ENCODE data around the gene HK3.

Gene HK3

GRCh38 chr5:176902102-176902814 lies 3.1 kb upstream of the HK3 start:
- DNase-seq: no peak
- TF ChIP-seq CTCF (IDR thresholded peaks at IDR 0.05; ENCODE audit: low read depth, low read length): no peak
- H3K27ac ChIP-seq: no peak overlapping the region
- H3K4me3 ChIP-seq (ENCODE audit: low read depth, low read length): no peak overlapping the region
- peaks cover 5% of the 10 kb centered on the region for H3K36me3 ChIP-seq
- H3K9me3 ChIP-seq (ENCODE audit: severe bottlenecking): no peaks in the 10 kb centered on the region
- H3K27me3 ChIP-seq (ENCODE audit: insufficient read depth, low read depth, severe bottlenecking): no peaks in the 10 kb centered on the region

GRCh38 chr5:176901260-176902101 lies 2.3 kb upstream of the HK3 start:
- Histone ChIP-seq H3K4me3 (ENCODE audit: low read depth, low read length) (no peak overlapping the region), H3K27me3 (ENCODE audit: insufficient read depth, low read depth, severe bottlenecking) (no peaks in the 10 kb centered on the region), H3K9me3 (ENCODE audit: severe bottlenecking) (no peaks in the 10 kb centered on the region), H3K27ac (no peak overlapping the region), H3K36me3 (peaks cover 4% of the 10 kb centered on the region)
- DNase-seq: no peak
- no peak for TF ChIP-seq CTCF (IDR thresholded peaks at IDR 0.05; ENCODE audit: low read depth, low read length)

- Histone ChIP-seq H3K27me3 (ENCODE audit: insufficient read depth, low read depth, severe bottlenecking) (no peaks in the 10 kb centered on the region), H3K27ac (no peak overlapping the region), H3K36me3 (peaks cover 4% of the 10 kb centered on the region), H3K9me3 (ENCODE audit: severe bottlenecking) (no peaks in the 10 kb centered on the region), H3K4me3 (ENCODE audit: low read depth, low read length) (no peak overlapping the region)
- no peak for TF ChIP-seq CTCF (IDR thresholded peaks at IDR 0.05; ENCODE audit: low read depth, low read length)
- DNase-seq: no peak
Measured at GRCh38 chr5:176900780-176901204, 1.6 kb upstream of the HK3 start.

- no peak overlapping the region for H3K27ac ChIP-seq
- peak; percentile 24 for DNase-seq
- H3K27me3 ChIP-seq (ENCODE audit: insufficient read depth, low read depth, severe bottlenecking): no peaks in the 10 kb centered on the region
- no peaks in the 10 kb centered on the region for H3K9me3 ChIP-seq (ENCODE audit: severe bottlenecking)
- H3K36me3 ChIP-seq: peaks cover 4% of the 10 kb centered on the region
- TF ChIP-seq CTCF (IDR thresholded peaks at IDR 0.05; ENCODE audit: low read depth, low read length): no peak
- H3K4me3 ChIP-seq (ENCODE audit: low read depth, low read length): no peak overlapping the region
Measured at GRCh38 chr5:176899946-176900779, 1.0 kb upstream of the HK3 start.

- Histone ChIP-seq H3K9me3 (ENCODE audit: severe bottlenecking) (no peaks in the 10 kb centered on the region), H3K4me3 (ENCODE audit: low read depth, low read length) (no peak overlapping the region), H3K27ac (no peak overlapping the region), H3K36me3 (no peaks in the 10 kb centered on the region), H3K27me3 (ENCODE audit: insufficient read depth, low read depth, severe bottlenecking) (no peaks in the 10 kb centered on the region)
- no peak for TF ChIP-seq CTCF (IDR thresholded peaks at IDR 0.05; ENCODE audit: low read depth, low read length)
- DNase-seq: no peak
Measured at GRCh38 chr5:176897263-176897662, 1.9 kb downstream of the HK3 start.

Data from WERI-Rb-1 (cell line).